ENCODE measurements around the gene SLC4A11. TPM values are rescaled to one million over a fixed set of nuclear protein-coding genes. Genes with fewer than 3 reads are reported as not detected.

SLC4A11 gene
- total RNA-seq = 1 to 10 TPM in 1 of 4 donors, under 1 TPM in 3; 0.44 to 1.4 (median 0.66) TPM
- polyA plus RNA-seq = under 1 TPM; 0.10 to 0.39 (median 0.23) TPM
- long read RNA-seq, donor 1 = 0 reads
- long read RNA-seq, donor 2 = 0 reads

DNA sequence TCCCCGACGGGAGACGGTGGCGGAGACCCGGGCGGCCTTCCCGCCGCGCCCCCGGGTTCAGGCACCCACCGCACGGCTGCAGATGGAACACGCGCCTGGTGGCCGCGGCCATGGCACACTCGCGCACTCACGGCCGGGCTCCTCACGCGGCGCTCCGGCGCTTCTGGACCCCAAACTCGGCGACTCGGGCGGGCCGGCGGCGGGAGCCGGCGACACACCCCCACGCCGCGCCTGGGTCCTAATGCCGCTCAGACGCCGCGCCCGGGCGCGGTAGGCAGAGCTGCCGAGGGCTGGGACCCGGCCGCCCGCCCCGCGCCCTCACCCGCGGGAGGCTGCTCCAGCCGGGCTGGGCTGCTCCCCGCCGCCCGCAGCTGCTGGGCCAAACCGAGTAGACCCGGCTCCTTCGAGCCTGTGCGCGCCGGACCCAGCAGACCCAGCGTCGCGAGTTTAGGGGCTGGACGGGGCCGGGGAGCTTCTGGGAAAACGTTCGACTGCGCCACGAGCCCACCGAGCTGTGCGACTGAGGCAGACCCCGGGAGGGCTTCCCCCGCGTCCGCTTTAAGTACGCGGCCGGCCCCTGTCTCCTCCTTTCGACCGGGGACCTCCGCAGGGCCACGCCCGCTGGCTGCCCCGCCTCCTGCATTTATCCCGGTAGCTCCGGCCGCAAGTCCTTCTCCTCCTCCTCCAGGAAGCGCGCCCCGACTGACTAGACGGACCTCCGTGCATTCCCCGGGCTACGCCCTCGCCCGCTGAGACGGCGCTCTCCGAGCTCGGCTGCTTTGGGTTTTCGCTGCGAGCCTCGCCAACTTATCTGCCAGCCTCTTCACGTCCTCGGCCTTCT is at the start of gene SLC4A11:
Gene SLC4A11 (minus strand): TSS at position 165 of the 841 bp plus-strand sequence. CDS start 53 bp downstream, at position 112.
- no peak for TF ChIP-seq CTCF (IDR thresholded peaks at IDR 0.05)
- intact Hi-C loops (cut with DNase I) = no loop called here
- no peaks in the 10 kb centered on the region for H3K36me3 ChIP-seq (ENCODE audit: insufficient read depth in 1 of 2, low read depth in 1 of 2)
- no peak within 1 kb of the TSS for H3K27ac ChIP-seq
- WGBS, 3 donors = 0 to 1% (median 0%) methylated on average over 72 to 107 of the region's 107 CpGs
- peaks cover 0 to 44% (median 28%) of the 10 kb centered on the region in 3 donors for H3K27me3 ChIP-seq (ENCODE audit: insufficient read depth in 3 of 3, low read length in 2 of 3)
- no peaks in the 10 kb centered on the region for H3K9me3 ChIP-seq
- peaks cover 6% of the 10 kb centered on the region for H3K4me1 ChIP-seq
- peak within 1 kb of the TSS; percentile 84 for H3K4me3 ChIP-seq
- ATAC-seq (peak; percentile 53 to 70 (median 61)), DNase-seq (peak; percentile 72)

GRCh38 chr20:3283222-3283820 is 44.3 kb upstream of the SLC4A11 start:
- DNase-seq (no peak), ATAC-seq (no peak)
- peaks cover 11 to 100% of the 10 kb centered on the region in 2 donors for H3K36me3 ChIP-seq (ENCODE audit: insufficient read depth in 1 of 2, low read depth in 1 of 2)
- TF ChIP-seq CTCF (IDR thresholded peaks at IDR 0.05) = no peak
- intact Hi-C loops (cut with DNase I) = no loop called here
- H3K27ac ChIP-seq = no peak overlapping the region
- WGBS, 3 donors = 87 to 92% (median 88%) methylated on average over 7 of the region's 7 CpGs
- no peaks in the 10 kb centered on the region for H3K9me3 ChIP-seq
- H3K4me1 ChIP-seq = no peaks in the 10 kb centered on the region
- no peak overlapping the region for H3K4me3 ChIP-seq
- H3K27me3 ChIP-seq (ENCODE audit: insufficient read depth in 3 of 3, low read length in 2 of 3) = no peaks in the 10 kb centered on the region

GRCh38 chr20:3282271-3283221 is 43.6 kb upstream of the SLC4A11 start:
- Histone ChIP-seq H3K36me3 (ENCODE audit: insufficient read depth in 1 of 2, low read depth in 1 of 2) (peaks cover 10 to 100% of the 10 kb centered on the region in 2 donors), H3K27me3 (ENCODE audit: insufficient read depth in 3 of 3, low read length in 2 of 3) (no peaks in the 10 kb centered on the region), H3K9me3 (no peaks in the 10 kb centered on the region), H3K27ac (no peak overlapping the region), H3K4me1 (no peaks in the 10 kb centered on the region), H3K4me3 (no peak overlapping the region)
- no peak for TF ChIP-seq CTCF (IDR thresholded peaks at IDR 0.05)
- 91 to 95% (median 95%) methylated on average over 6 of the region's 6 CpGs for WGBS, 3 donors
- DNase-seq (no peak), ATAC-seq (no peak)
- intact Hi-C loops (cut with DNase I) = no loop called here

- H3K4me1 ChIP-seq = no peaks in the 10 kb centered on the region
- H3K27me3 ChIP-seq (ENCODE audit: insufficient read depth in 3 of 3, low read length in 2 of 3) = no peaks in the 10 kb centered on the region
- DNase-seq (no peak), ATAC-seq (no peak)
- TF ChIP-seq CTCF (IDR thresholded peaks at IDR 0.05) = no peak
- H3K36me3 ChIP-seq (ENCODE audit: insufficient read depth in 1 of 2, low read depth in 1 of 2) = peaks cover 10 to 100% of the 10 kb centered on the region in 2 donors
- no peaks in the 10 kb centered on the region for H3K9me3 ChIP-seq
- intact Hi-C loops (cut with DNase I) = no loop called here
- H3K27ac ChIP-seq = no peak overlapping the region
- H3K4me3 ChIP-seq = no peak overlapping the region
These were observed 42.4 kb upstream of the SLC4A11 start for GRCh38 chr20:3281437-3281836.

All from psoas muscle (tissue), 8 donors.